Stomach (tissue), 4 donors: ENCODE data around the gene SKIC2.

ENCODE experiments used
- EP300 ChIP-seq: sonication (generic); formaldehyde crosslinking; IDR thresholded peaks from one replicate; pipeline ENCODE4 v1.6.1; 2017; ENCODE audit warnings: antibody characterized with exemption
- POLR2A ChIP-seq, 4 donors: fragments of 450-650 bp; IDR thresholded peaks; one replicate each; pipeline ENCODE4 v1.6.1; 2016; ENCODE audit warnings: antibody characterized with exemption in 4 of 4, control low read depth in 2 of 4, mild to moderate bottlenecking in 1 of 4, moderate library complexity in 1 of 4
- POLR2AphosphoS5 ChIP-seq, 3 donors: sonication (generic); formaldehyde crosslinking; IDR thresholded peaks; one replicate each; pipeline ENCODE4 v1.6.1; 2016; ENCODE audit warnings: antibody characterized with exemption in 3 of 3
- TF ChIP-seq, protein P1 (sequence below), 7 experiments: fragments of 450-650 bp in 4 of 7; fragments of 200-600 bp in 3 of 7; sonication (generic) in 3 of 7; IDR thresholded peaks; one replicate each; pipeline ENCODE4 v1.5.1; 2016 to 2019; ENCODE audit warnings: antibody characterized with exemption in 7 of 7, control low read depth in 2 of 7, mild to moderate bottlenecking in 1 of 7

GRCh38 chr6:31943742-31944141, 15.2 kb upstream of the SKIC2 start:
- no peak for TF ChIP-seq POLR2A (IDR thresholded peaks at IDR 0.05)
- TF ChIP-seq, protein P1, sequence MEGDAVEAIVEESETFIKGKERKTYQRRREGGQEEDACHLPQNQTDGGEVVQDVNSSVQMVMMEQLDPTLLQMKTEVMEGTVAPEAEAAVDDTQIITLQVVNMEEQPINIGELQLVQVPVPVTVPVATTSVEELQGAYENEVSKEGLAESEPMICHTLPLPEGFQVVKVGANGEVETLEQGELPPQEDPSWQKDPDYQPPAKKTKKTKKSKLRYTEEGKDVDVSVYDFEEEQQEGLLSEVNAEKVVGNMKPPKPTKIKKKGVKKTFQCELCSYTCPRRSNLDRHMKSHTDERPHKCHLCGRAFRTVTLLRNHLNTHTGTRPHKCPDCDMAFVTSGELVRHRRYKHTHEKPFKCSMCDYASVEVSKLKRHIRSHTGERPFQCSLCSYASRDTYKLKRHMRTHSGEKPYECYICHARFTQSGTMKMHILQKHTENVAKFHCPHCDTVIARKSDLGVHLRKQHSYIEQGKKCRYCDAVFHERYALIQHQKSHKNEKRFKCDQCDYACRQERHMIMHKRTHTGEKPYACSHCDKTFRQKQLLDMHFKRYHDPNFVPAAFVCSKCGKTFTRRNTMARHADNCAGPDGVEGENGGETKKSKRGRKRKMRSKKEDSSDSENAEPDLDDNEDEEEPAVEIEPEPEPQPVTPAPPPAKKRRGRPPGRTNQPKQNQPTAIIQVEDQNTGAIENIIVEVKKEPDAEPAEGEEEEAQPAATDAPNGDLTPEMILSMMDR (IDR thresholded peaks at IDR 0.05): no peak
- TF ChIP-seq EP300: no peak
- no peak for TF ChIP-seq POLR2AphosphoS5 (IDR thresholded peaks at IDR 0.05)
